GM08714 (cell line): ENCODE results near the gene TOMM6.
"Not testable (repeated sequence)": the region's sequence is repeated elsewhere in the genome, so short reads cannot be mapped to it uniquely, and the experiment has no call there.

Experiments used
- H3K4me3 ChIP-seq: fragments of 200-500 bp; sonication (Bioruptor generic); 2 replicates; pipeline ENCODE4 v1.5.1; 2014; ENCODE audit warnings: mild to moderate bottlenecking, low read length, inconsistent platforms
- ZNF274 ChIP-seq: IDR thresholded peaks from 2 replicates; pipeline ENCODE4 v1.6.1; 2012; ENCODE audit warnings: mild to moderate bottlenecking, low read depth, low read length

The TOMM6 gene

GRCh38 chr6:41786451-41787218 lies 859 bp upstream of the TOMM6 start:
- no peak for TF ChIP-seq ZNF274

DNA sequence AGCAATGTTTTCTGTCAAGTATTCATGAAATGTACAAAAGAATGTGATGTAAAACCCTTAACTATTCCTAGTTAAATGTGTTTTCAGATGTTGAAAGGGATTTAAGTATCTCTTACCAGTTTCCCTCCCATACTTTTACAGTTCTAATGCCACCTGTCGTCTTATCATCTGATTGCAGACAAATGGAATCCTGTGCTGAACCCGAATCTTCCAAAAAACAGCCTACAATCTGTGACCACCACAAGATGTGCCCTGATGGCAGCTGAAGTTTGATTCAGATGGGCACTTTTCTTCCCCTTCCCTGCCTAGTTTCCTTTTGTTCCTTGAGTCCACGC lies 1.9 kb downstream of the TOMM6 start:
- no peak overlapping the region for H3K4me3 ChIP-seq
- no peak for TF ChIP-seq ZNF274

More at GRCh38 chr6:41786451-41787218, 859 bp upstream of the TOMM6 start:
- H3K4me3 ChIP-seq = peak overlapping the region; percentile 98

- TF ChIP-seq ZNF274 = no peak
Measured at GRCh38 chr6:41790045-41790444, 2.6 kb downstream of the TOMM6 start.

DNA sequence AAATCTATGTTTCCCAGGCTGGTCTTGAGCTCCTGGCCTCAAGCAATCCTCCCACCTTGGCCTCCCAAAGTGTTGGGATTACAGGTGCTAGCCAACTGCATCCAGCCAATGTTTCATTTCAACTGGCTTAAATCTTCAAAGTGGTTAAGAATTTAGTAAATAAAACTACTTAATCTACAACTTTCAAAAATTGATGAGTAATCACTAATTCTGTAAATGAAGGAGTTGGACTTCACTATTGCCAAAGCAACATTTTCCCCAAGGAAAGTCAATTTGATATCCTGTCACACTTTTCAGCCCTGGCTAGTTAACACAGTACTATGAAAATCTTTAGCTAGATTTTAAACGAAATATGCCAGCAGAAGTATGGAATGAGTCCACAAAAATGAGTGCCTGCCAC lies 3.8 kb downstream of the TOMM6 start:
- no peak for TF ChIP-seq ZNF274
- H3K4me3 ChIP-seq = no peak overlapping the region

More at GRCh38 chr6:41790045-41790444, 2.6 kb downstream of the TOMM6 start:
- H3K4me3 ChIP-seq = no peak overlapping the region

DNA sequence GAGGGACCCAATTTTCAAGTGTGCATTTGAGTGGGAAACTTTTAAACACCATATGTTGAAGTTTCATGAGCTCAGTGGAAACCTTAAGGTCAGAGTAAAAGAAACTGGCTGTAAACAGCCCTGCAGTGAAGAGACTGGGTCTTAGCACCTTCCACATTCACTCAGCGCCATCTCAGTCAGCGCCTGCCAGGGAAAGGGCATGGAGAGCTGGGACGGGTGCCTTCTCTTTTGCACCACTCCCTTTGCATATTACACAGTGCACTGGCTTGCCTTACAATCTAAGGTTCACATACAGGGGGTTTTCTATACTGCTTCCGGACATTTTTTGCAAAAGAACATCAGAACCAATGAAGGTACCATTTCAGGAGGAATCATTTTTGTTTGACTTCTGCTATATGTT lies 4.5 kb downstream of the TOMM6 start:
- TF ChIP-seq ZNF274 = no peak
- H3K4me3 ChIP-seq = no peak overlapping the region

- no peak overlapping the region for H3K4me3 ChIP-seq
- TF ChIP-seq ZNF274 = no peak
Measured at GRCh38 chr6:41796474-41796873, 9.0 kb downstream of the TOMM6 start.

GRCh38 chr6:41798901-41799558 lies 11.5 kb downstream of the TOMM6 start:
- TF ChIP-seq ZNF274 = no peak
- no peak overlapping the region for H3K4me3 ChIP-seq

DNA sequence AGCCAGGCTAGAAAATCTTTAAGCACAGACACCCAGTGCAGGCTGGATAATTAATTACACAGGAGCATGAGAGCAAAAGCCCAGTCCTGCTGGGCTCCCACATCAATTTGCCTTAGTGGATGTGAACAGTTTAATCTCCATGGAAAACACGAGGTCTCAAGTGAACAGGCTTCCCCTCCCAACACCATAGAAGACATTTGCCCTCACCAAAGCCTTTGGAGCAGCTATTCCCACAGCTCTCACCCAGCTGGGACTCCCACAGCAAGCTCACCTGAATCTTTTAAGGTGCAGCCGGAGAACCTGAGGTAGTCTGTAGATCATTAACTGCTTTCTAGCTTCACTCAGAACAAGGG lies 12.0 kb downstream of the TOMM6 start:
- TF ChIP-seq ZNF274 = no peak
- H3K4me3 ChIP-seq = no peak overlapping the region

DNA sequence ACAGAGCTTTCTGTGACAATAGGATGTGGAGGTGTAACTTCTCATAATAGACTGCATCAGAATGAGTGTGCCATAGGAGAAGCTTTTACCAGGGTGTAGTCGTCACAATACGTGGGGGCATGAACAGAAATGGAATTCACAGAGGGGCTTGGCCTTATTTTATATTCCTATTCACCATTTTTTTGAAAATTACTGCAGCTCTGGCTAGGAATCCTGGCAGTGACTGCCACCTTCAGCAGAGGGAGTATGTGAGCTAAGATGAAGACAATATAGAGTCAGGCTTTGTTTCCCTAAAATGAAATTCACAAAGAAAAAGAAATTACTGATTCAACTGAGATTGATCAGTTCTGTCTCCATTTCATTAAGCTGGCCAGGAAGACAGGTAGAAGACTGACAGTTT lies 13.9 kb downstream of the TOMM6 start:
- no peak overlapping the region for H3K4me3 ChIP-seq
- TF ChIP-seq ZNF274 = no peak

DNA sequence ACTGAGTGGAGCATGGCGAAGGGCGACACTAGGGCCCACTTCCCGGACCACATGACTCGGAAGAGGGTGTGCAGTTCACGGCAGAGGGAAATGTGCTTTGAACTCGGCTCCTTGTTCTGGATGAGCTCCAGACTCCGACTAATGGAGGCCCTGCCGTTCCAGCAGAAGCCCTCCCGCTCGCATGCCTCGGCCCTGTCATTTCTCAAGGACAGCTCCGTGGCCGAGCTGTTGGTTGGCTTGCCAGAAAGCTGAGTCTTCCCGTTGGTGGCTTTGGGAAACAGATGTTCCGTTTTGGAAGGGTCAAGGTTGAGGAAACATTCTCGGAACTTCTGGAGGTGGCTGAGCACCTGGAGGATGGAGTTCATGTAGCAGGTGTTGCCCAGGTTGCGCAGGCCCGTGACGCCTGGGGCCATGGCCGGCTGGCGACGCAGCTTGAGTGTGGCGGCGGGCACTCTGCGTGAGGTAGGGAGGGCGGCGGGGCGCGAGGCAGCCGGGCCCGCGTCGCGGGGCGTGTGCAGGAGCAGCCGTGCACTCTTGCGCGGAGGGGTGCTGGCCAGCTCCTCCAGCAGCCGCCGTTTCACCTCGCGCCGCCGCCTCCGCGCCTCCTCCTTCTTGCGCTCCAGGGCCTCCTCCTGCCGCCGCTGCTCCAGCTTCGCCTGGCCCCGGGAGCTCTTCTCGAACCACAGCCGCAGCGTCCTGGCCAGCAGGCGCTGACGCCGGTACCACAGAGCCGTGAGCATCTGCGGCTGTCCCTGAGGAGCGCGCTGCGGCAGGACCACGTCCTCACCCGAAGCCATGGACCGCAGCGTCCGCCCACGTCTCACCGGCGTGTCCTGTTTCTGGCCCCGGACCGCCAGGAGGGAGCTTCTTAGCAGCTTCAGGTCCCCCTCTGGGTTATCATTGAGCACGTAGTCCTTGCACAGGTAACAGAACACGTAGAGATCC lies 18.6 kb downstream of the TOMM6 start:
- TF ChIP-seq ZNF274 = no peak
- no peak overlapping the region for H3K4me3 ChIP-seq

GRCh38 chr6:41811095-41811494 lies 23.6 kb downstream of the TOMM6 start:
- no peak for TF ChIP-seq ZNF274
- H3K4me3 ChIP-seq = no peak overlapping the region

- not testable (repeated sequence) for H3K4me3 ChIP-seq
Measured at GRCh38 chr6:41811946-41812345, 24.5 kb downstream of the TOMM6 start.

DNA sequence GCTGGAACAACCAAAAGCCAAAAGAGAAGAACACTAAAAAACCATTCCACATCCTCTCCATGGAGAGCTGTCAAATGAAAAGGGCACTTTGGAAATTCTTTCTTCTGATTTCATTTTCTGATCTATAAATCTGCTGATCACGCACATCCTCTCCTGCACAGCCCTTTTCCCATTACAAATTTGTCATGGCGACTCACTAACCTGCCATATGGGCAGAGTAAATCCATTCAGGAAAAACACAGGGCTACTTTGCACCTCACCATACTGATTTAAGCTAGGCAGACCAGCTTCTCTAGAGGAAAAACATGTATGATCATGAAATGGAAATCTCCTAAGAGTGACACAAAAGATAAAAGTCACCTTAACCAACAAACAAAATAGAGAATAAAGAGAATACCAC lies 26.0 kb downstream of the TOMM6 start:
- TF ChIP-seq ZNF274 = no peak
- no peak overlapping the region for H3K4me3 ChIP-seq

GRCh38 chr6:41813956-41814355 lies 26.5 kb downstream of the TOMM6 start:
- no peak for TF ChIP-seq ZNF274
- no peak overlapping the region for H3K4me3 ChIP-seq

DNA sequence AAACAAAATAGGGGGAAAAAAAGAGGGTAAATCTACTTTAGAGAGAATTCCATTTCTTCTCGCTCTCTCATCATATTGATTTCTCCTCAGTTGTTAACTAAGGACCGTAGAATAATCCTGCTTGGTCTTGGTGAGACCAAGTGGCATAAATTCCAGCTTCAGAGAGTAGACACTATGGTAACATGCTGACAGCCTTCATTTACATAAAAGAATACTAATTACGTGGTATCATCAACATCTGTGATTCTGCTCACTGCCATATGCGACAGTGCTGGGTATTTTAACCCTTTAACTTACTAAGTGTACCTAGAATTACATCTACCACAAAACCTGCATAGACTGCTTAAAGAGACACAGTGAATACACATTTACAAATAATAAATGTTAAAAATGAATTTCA lies 27.1 kb downstream of the TOMM6 start:
- no peak for TF ChIP-seq ZNF274
- H3K4me3 ChIP-seq = no peak overlapping the region
